Muscle layer of colon (tissue), 2 donors: ENCODE measurements around the gene MKI67.

Experiments
- H3K27ac ChIP-seq: one replicate; pipeline ENCODE4 v1.7.0; 2013; ENCODE audit warnings: low read depth, mild to moderate bottlenecking, low read length, moderate library complexity
- H3K27me3 ChIP-seq, 2 donors: one replicate each; pipeline ENCODE4 v1.7.0; 2013; ENCODE audit warnings: low read length in 2 of 2, mild to moderate bottlenecking in 2 of 2; ENCODE audit not compliant: insufficient read depth in 2 of 2, control insufficient read depth in 1 of 2
- H3K36me3 ChIP-seq: one replicate; pipeline ENCODE4 v1.7.0; 2013; ENCODE audit warnings: mild to moderate bottlenecking, low read length; ENCODE audit not compliant: insufficient read depth
- H3K4me1 ChIP-seq: one replicate; pipeline ENCODE4 v1.7.0; 2013; ENCODE audit warnings: mild to moderate bottlenecking, low read length; ENCODE audit not compliant: insufficient read depth
- H3K4me3 ChIP-seq, 2 donors: one replicate each; pipeline ENCODE4 v1.7.0; 2013; ENCODE audit warnings: low read length in 2 of 2, low read depth in 1 of 2, mild to moderate bottlenecking in 1 of 2, moderate library complexity in 1 of 2
- H3K9ac ChIP-seq: one replicate; pipeline ENCODE4 v1.7.0; 2013; ENCODE audit warnings: low read length
- H3K9me3 ChIP-seq: one replicate; pipeline ENCODE4 v1.7.0; 2013; ENCODE audit warnings: mild to moderate bottlenecking, low read length
- donor health status: abdominal sarcoma.
- donor health status: Adenocarcinoma of cecum.

Gene MKI67

GRCh38 chr10:128080231-128080630, 46.0 kb downstream of the MKI67 start:
- H3K9me3 ChIP-seq = no peaks in the 10 kb centered on the region
- no peak overlapping the region for H3K9ac ChIP-seq
- H3K4me1 ChIP-seq = no peaks in the 10 kb centered on the region
- H3K27ac ChIP-seq = no peak overlapping the region
- H3K36me3 ChIP-seq = no peaks in the 10 kb centered on the region
- no peak overlapping the region for H3K4me3 ChIP-seq
- no peaks in the 10 kb centered on the region for H3K27me3 ChIP-seq

- Histone ChIP-seq H3K9me3 (no peaks in the 10 kb centered on the region), H3K27me3 (no peaks in the 10 kb centered on the region), H3K36me3 (no peaks in the 10 kb centered on the region), H3K27ac (no peak overlapping the region), H3K4me3 (no peak overlapping the region), H3K9ac (no peak overlapping the region), H3K4me1 (no peaks in the 10 kb centered on the region)
These were observed 47.9 kb downstream of the MKI67 start for GRCh38 chr10:128078136-128078969.

- Histone ChIP-seq H3K9me3 (no peaks in the 10 kb centered on the region), H3K4me3 (no peak overlapping the region), H3K27me3 (no peaks in the 10 kb centered on the region), H3K4me1 (no peaks in the 10 kb centered on the region), H3K36me3 (no peaks in the 10 kb centered on the region), H3K9ac (no peak overlapping the region), H3K27ac (no peak overlapping the region)
These were observed 48.9 kb downstream of the MKI67 start for GRCh38 chr10:128077155-128077875.

GRCh38 chr10:128074589-128074988, 51.6 kb downstream of the MKI67 start:
- H3K36me3 ChIP-seq = peaks cover 3% of the 10 kb centered on the region
- H3K9ac ChIP-seq = no peak overlapping the region
- H3K27ac ChIP-seq = no peak overlapping the region
- H3K9me3 ChIP-seq = no peaks in the 10 kb centered on the region
- H3K4me1 ChIP-seq = no peaks in the 10 kb centered on the region
- no peak overlapping the region for H3K4me3 ChIP-seq
- H3K27me3 ChIP-seq = no peaks in the 10 kb centered on the region

- no peaks in the 10 kb centered on the region for H3K4me1 ChIP-seq
- H3K36me3 ChIP-seq = peaks cover 4% of the 10 kb centered on the region
- H3K9ac ChIP-seq = no peak overlapping the region
- H3K27me3 ChIP-seq = no peaks in the 10 kb centered on the region
- no peak overlapping the region for H3K4me3 ChIP-seq
- no peak overlapping the region for H3K27ac ChIP-seq
- H3K9me3 ChIP-seq = no peaks in the 10 kb centered on the region
These were observed 52.3 kb downstream of the MKI67 start for GRCh38 chr10:128073890-128074289.

GRCh38 chr10:128072941-128073645, 53.1 kb downstream of the MKI67 start:
- H3K27me3 ChIP-seq = no peaks in the 10 kb centered on the region
- H3K4me1 ChIP-seq = no peaks in the 10 kb centered on the region
- H3K9me3 ChIP-seq = no peaks in the 10 kb centered on the region
- H3K4me3 ChIP-seq = no peak overlapping the region
- H3K27ac ChIP-seq = no peak overlapping the region
- H3K36me3 ChIP-seq = peaks cover 4% of the 10 kb centered on the region
- no peak overlapping the region for H3K9ac ChIP-seq

- Histone ChIP-seq H3K27me3 (no peaks in the 10 kb centered on the region), H3K27ac (no peak overlapping the region), H3K4me1 (no peaks in the 10 kb centered on the region), H3K9me3 (no peaks in the 10 kb centered on the region), H3K4me3 (no peak overlapping the region), H3K36me3 (peaks cover 10% of the 10 kb centered on the region), H3K9ac (no peak overlapping the region)
These were observed 54.2 kb downstream of the MKI67 start for GRCh38 chr10:128072046-128072445.

- Histone ChIP-seq H3K27ac (no peak overlapping the region), H3K9ac (no peak overlapping the region), H3K4me1 (no peaks in the 10 kb centered on the region), H3K9me3 (no peaks in the 10 kb centered on the region), H3K36me3 (peaks cover 13% of the 10 kb centered on the region), H3K27me3 (no peaks in the 10 kb centered on the region), H3K4me3 (no peak overlapping the region)
These were observed 54.8 kb downstream of the MKI67 start for GRCh38 chr10:128071417-128071782.

GRCh38 chr10:128070721-128071416, 55.4 kb downstream of the MKI67 start:
- H3K36me3 ChIP-seq = peaks cover 13% of the 10 kb centered on the region
- no peaks in the 10 kb centered on the region for H3K4me1 ChIP-seq
- no peak overlapping the region for H3K4me3 ChIP-seq
- H3K27me3 ChIP-seq = no peaks in the 10 kb centered on the region
- H3K27ac ChIP-seq = no peak overlapping the region
- no peak overlapping the region for H3K9ac ChIP-seq
- no peaks in the 10 kb centered on the region for H3K9me3 ChIP-seq

- peaks cover 7% of the 10 kb centered on the region for H3K4me1 ChIP-seq
- H3K27ac ChIP-seq = no peak overlapping the region
- H3K36me3 ChIP-seq = peaks cover 13% of the 10 kb centered on the region
- H3K27me3 ChIP-seq = no peaks in the 10 kb centered on the region
- no peak overlapping the region for H3K4me3 ChIP-seq
- no peaks in the 10 kb centered on the region for H3K9me3 ChIP-seq
- no peak overlapping the region for H3K9ac ChIP-seq
These were observed 56.1 kb downstream of the MKI67 start for GRCh38 chr10:128070161-128070560.
